ENCODE measurements around the gene CMTM8.

The CMTM8 gene

GRCh38 chr3:32405711-32406323, 167.3 kb downstream of the CMTM8 start:
- DNase-seq (ENCODE audit: low read depth in 2 of 2, low spot score in 1 of 2): no peak

- no peak for DNase-seq (ENCODE audit: low read depth in 2 of 2, low spot score in 1 of 2)
Measured at GRCh38 chr3:32406486-32407408, 168.3 kb downstream of the CMTM8 start.

DNA sequence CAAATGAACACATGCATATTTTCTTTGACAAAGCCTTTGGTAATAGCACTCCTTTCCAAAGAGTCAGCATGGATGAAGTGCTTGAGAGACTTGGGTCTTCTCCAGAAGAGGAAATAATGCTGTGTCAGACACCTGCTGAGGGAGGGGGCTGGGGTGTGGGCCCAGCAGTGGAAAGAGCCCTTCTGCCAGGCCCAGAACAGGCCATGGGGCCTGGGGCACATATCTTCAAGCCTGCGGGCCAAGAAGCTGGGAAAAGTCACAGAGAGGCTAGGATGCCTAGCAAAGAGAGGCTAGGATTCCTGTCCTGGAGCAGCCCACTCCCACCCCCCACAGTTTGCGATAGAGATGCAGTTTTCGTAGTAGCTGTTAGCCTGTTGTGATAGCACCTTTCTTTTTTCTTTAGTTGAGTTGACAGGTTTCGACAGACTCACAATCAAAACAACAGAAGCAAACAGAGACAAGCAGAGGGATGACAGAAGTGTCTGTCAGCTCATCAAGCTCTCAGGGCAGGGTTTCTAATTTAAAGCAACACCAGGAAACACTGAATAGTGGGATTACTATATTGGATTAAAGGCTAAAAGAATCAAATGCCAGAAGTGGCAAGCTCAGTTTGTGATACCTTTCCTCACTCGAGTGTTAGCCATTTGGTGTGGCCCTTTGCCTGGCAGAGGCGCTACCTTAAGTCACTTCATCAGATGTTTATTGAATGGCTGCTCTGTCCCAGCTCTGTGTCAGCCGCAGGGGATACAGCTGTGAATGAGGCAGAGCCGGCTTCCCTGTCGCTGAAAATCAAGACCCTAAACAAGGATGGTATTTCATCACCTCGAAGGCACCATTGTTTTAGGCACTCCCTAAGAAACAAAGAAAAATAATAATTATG, 172.1 kb downstream of the CMTM8 start:
- no peak for DNase-seq (ENCODE audit: low read depth in 2 of 2, low spot score in 1 of 2)

DNA sequence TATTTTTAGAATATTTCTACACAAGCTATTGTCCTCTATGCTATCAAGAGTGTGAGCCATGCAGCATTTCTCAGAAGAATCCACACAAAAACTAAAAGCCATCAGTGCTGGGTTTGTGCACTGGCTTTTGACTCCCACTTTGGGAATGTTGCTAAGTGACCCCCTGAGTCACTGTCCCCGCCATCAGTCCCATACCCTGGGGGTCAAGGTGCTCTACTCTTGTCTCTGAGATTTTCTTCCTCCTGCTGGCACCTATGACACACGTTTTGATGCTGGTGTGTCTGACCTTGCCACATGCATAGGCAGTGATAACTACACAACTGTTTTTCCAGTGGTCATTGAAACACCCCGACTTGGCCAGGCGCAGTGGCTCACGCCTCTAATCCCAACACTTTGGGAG, 173.0 kb downstream of the CMTM8 start:
- no peak for DNase-seq (ENCODE audit: low read depth in 2 of 2, low spot score in 1 of 2)

DNA sequence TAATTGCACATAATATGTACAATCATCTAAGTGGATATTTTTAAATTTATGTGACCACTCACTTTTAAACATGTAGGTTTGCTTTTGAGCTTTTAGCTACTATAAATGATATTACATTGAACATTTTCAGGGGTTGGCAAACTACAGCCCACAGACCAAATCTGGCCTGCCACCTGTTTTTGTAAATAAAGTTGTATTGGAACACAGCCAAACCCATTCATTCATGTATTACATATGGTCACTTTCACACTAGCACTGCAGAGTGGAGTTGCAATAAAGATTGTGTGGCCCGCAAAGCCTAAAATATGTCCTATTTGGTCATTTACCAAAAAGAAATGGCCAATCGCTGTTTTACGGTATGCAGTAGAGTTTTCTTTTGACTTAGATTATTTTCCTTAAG, 174.4 kb downstream of the CMTM8 start:
- no peak for DNase-seq (ENCODE audit: low read depth in 2 of 2, low spot score in 1 of 2)

GRCh38 chr3:32413845-32414521, 175.5 kb downstream of the CMTM8 start:
- no peak for DNase-seq (ENCODE audit: low read depth in 2 of 2, low spot score in 1 of 2)

DNA sequence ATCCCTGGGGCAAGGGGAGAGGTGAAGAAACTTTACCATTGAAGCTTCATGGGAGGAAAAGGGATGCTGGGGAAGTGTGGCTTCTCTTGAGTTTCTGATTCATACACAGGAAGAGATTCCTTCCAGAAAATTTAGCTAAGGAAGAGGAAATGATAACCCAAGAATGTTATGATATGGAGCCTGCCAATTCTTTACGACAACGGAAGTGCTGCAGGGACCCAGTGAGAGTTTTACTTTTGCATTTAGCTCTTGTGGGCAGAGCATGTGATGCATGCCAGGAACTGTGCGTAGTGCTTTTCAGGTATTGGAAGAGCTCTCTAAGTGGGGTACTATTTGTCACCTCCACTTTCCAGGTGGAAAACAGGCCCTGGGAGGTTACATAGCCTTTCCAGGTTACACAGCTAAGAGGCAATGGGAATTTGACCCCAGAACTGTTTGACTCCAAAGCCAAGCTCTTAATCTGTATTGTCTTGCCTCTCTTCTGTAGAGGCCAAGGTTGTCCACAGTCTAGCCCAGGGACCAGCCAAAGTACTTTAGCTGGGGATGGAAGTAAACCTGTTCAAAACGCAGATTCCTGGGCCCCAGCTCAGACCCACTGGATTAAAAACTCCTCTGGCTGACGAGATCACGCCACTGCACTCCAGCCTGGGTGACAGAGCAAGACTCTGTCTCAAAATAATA, 176.2 kb downstream of the CMTM8 start:
- no peak for DNase-seq (ENCODE audit: low read depth in 2 of 2, low spot score in 1 of 2)

GRCh38 chr3:32419742-32420125, 181.3 kb downstream of the CMTM8 start:
- DNase-seq (ENCODE audit: low read depth in 2 of 2, low spot score in 1 of 2): no peak

Measured in stimulated activated CD8-positive, alpha-beta memory T cell treated with anti-CD3 and anti-CD28 coated beads, Interleukin-4, amount 100 ng/mL, for 1 hour (primary cell).